GM12865 (cell line): ENCODE data around the gene LAMB3.
A peak's percentile ranks its signal among the peaks of the same experiment; 100 is the strongest.

Experiments
- DNase-seq: peaks from one replicate; pipeline ENCODE4 v3.0.0; 2010; ENCODE audit warnings: low read depth
- H3K4me3 ChIP-seq: 2 replicates; pipeline ENCODE4 v1.5.1; 2011; ENCODE audit warnings: mild to moderate bottlenecking, low read depth, low read length, control low read depth
- CTCF ChIP-seq: IDR thresholded peaks from 2 replicates; pipeline ENCODE4 v1.5.1; 2011; ENCODE audit warnings: low read length, control low read depth, low read depth, inconsistent platforms; ENCODE audit not compliant: insufficient read depth; ENCODE audit errors: missing control alignments

The LAMB3 gene

DNA sequence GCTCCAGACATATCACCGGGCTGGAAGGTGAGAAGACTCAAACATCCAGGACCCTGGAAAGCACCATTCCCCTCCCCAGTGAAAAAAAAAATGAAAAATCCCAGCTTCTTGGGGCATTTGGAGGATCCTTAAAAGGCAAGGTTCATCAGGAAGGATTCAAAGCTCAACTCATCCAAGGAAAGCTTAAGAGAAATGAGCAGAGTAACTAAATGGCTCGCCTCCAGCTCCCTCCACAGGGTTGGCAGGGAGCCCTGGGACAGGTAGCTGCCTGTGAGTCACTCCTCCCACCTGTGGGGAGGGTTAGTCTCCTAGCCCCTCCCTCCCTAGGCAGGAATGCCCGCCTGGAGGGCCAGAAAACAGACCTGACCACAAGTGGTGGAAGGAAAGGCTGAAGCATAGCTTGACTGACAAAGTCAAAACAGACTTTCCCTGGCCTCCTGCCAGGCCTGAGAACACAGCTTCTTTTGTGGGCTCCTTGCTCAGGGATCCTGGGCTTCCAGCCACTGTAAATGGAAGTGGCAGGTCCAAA lies 712 bp upstream of the LAMB3 start:
- no peak for TF ChIP-seq CTCF
- peak; percentile 49 for DNase-seq

GRCh38 chr1:209651138-209651587 lies 1.1 kb downstream of the LAMB3 start:
- H3K4me3 ChIP-seq: no peak overlapping the region
- TF ChIP-seq CTCF: no peak
- DNase-seq: peak; percentile 57

More for the DNA sequence above, 712 bp upstream of the LAMB3 start:
- no peak overlapping the region for H3K4me3 ChIP-seq

DNA sequence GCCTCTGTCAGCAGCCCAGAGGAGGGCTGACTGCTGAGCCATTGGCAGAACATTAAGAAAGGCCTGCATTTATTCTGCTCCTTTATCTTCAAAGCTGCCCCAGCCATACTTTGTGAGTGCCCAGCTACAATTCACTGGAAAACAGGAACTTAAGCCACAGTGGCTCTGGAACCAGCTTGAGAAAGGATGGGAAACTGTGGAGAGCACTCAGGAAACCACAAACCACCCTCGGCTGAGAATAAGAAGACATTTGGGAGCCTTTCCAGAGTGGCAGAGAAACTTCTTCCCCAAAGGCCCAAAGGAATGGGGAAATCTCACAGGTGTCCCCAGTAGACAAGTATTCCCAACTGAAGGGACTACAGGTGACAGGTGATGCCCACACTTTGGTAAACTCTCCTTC lies 1.8 kb downstream of the LAMB3 start:
- TF ChIP-seq CTCF: no peak
- no peak overlapping the region for H3K4me3 ChIP-seq
- no peak for DNase-seq

DNA sequence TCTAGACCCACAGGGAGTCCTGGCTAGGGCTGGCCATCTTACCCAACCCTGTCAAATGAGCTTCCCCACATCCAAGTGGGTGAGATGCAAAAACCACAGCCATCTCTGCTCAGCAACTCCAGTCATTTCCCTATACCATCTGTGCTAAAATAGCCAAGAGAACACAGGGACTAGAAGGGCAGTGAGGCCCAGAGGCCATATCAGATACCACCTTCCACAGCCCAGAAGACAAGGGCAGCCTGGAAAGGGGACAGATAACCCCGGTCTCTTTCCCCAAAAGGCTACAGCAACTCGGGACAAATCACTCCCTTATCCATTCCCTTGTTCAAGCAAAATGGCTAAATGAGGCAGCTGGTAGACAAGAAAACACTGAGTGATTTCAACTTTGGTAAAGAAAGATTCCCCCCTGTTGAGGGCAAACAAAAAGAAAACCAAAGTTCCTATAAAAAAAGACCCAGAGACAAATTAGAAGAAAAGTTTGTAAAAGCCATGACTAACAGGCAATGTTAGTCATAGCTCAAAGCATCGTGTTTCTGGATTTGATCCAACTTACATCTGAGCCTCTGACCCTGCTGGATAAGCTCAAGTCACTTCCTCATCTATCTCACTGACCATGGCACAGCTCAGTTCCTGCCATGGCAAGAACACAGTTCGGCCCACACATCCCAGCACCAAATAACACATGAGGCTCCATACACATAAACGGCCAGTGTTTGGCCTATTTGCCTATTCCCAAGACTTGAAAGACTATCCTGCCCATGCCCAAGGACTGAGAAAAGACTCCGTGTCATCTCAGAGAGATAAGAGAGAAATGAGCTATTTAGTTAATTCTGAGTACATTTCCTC lies 3.1 kb downstream of the LAMB3 start:
- no peak for DNase-seq
- no peak for TF ChIP-seq CTCF
- H3K4me3 ChIP-seq: no peak overlapping the region

- no peak for DNase-seq
- no peak overlapping the region for H3K4me3 ChIP-seq
- no peak for TF ChIP-seq CTCF
Measured at GRCh38 chr1:209648346-209648745, 3.9 kb downstream of the LAMB3 start.

- no peak for DNase-seq
- no peak overlapping the region for H3K4me3 ChIP-seq
- no peak for TF ChIP-seq CTCF
Measured at GRCh38 chr1:209647156-209647555, 5.1 kb downstream of the LAMB3 start.
